ENCODE data around the gene PKM. TPM values are rescaled to one million over a fixed set of nuclear protein-coding genes. Genes with fewer than 3 reads are reported as not detected.

The PKM gene
- total and polyA plus RNA-seq, 2 experiments from 2014 or later = 1,894 to 2,578 TPM

Other genes with a start within 250 kb of the PKM start
- 20.3 and 32.0 TPM in 2 replicates for gene MYO9A, start 113.0 kb downstream of the PKM start, total RNA-seq
- 22.8 and 25.4 TPM in 2 replicates for gene MYO9A, start 113.0 kb downstream of the PKM start, polyA plus RNA-seq
- 4.2 and 4.6 TPM in 2 replicates for gene SENP8, start 112.8 kb downstream of the PKM start, total RNA-seq
- 11.0 and 14.3 TPM in 2 replicates for gene SENP8, start 112.8 kb downstream of the PKM start, polyA plus RNA-seq
- gene GRAMD2A, start 33.4 kb downstream of the PKM start, total RNA-seq = 0.24 and 0.67 TPM in 2 replicates
- gene GRAMD2A, start 33.4 kb downstream of the PKM start, polyA plus RNA-seq = not detected in 2 replicates
- 41.5 and 41.9 TPM in 2 replicates for gene PARP6, start 41.4 kb upstream of the PKM start, total RNA-seq
- gene PARP6, start 41.4 kb upstream of the PKM start, polyA plus RNA-seq = 65.1 and 72.8 TPM in 2 replicates
- gene CELF6, start 89.0 kb upstream of the PKM start, total RNA-seq = 1.3 and 2.5 TPM in 2 replicates
- 0.76 and 0.77 TPM in 2 replicates for gene CELF6, start 89.0 kb upstream of the PKM start, polyA plus RNA-seq
- gene HEXA, start 144.8 kb upstream of the PKM start, total RNA-seq = 49.5 and 63.5 TPM in 2 replicates
- 108 and 155 TPM in 2 replicates for gene HEXA, start 144.8 kb upstream of the PKM start, polyA plus RNA-seq
- gene TMEM202, start 167.1 kb upstream of the PKM start, total RNA-seq = not detected in 2 replicates
- gene TMEM202, start 167.1 kb upstream of the PKM start, polyA plus RNA-seq = not detected in 2 replicates
- 35.5 and 93.1 TPM in 2 replicates for gene ARIH1, start 243.1 kb upstream of the PKM start, total RNA-seq
- 132 and 163 TPM in 2 replicates for gene ARIH1, start 243.1 kb upstream of the PKM start, polyA plus RNA-seq